T-helper 1 cell treated with Interleukin-12 subunit alpha and Interleukin-12 subunit beta and Interleukin-4 antibody, amounts not matched to agents 30 ng/mL and 1 ng/mL, for 36 hours (primary cell): ENCODE results near the gene HYLS1. TPM values are rescaled to one million over a fixed set of nuclear protein-coding genes. Genes with fewer than 3 reads are reported as not detected.

ENCODE experiments used
- intact Hi-C: fragments of 100-400 bp; cut with micrococcal nuclease; formaldehyde crosslinking; loops from one replicate; pipeline ENCODE4 v1.15.1; 2024
- total RNA-seq: library from RNA; stranded (reverse); gene quantifications from 2 replicates; pipeline ENCODE4 v1.2.3, GENCODE V29; 2022

The HYLS1 gene
- total RNA-seq, 1 donor from 2014 or later: 11.9 TPM

- intact Hi-C loops: no loop called here
These were observed 60.2 kb downstream of the HYLS1 start for GRCh38 chr11:125947419-125948277.

GRCh38 chr11:125948278-125949051 is 61.0 kb downstream of the HYLS1 start:
- intact Hi-C loops: no loop called here

- intact Hi-C loops: no loop called here
These were observed 62.1 kb downstream of the HYLS1 start for GRCh38 chr11:125949271-125950177.

GRCh38 chr11:125950178-125950490 is 62.7 kb downstream of the HYLS1 start:
- intact Hi-C loops: no loop called here

Other genes starting within 250 kb of the HYLS1 start
- not detected in 2 replicates for gene ACRV1, start 206.8 kb upstream of the HYLS1 start, total RNA-seq
- not detected in 2 replicates for gene PATE1, start 141.4 kb upstream of the HYLS1 start, total RNA-seq
- not detected in 2 replicates for gene PATE2, start 108.8 kb upstream of the HYLS1 start, total RNA-seq
- not detected in 2 replicates for gene PATE3, start 99.5 kb upstream of the HYLS1 start, total RNA-seq
- not detected in 2 replicates for gene PATE4, start 54.4 kb upstream of the HYLS1 start, total RNA-seq
- gene PUS3, start 15.5 kb downstream of the HYLS1 start, total RNA-seq: 10.6 and 17.5 TPM in 2 replicates
- 0.20 TPM in 1 of 2 replicates, not detected in the other for gene DDX25, start 16.8 kb downstream of the HYLS1 start, total RNA-seq
- not detected in 2 replicates for gene VSIG10L2, start 58.4 kb downstream of the HYLS1 start, total RNA-seq
- 0.83 and 2.2 TPM in 2 replicates for gene CDON, start 175.2 kb downstream of the HYLS1 start, total RNA-seq